ENCODE results near the gene ZNF891.

Gene ZNF891

DNA sequence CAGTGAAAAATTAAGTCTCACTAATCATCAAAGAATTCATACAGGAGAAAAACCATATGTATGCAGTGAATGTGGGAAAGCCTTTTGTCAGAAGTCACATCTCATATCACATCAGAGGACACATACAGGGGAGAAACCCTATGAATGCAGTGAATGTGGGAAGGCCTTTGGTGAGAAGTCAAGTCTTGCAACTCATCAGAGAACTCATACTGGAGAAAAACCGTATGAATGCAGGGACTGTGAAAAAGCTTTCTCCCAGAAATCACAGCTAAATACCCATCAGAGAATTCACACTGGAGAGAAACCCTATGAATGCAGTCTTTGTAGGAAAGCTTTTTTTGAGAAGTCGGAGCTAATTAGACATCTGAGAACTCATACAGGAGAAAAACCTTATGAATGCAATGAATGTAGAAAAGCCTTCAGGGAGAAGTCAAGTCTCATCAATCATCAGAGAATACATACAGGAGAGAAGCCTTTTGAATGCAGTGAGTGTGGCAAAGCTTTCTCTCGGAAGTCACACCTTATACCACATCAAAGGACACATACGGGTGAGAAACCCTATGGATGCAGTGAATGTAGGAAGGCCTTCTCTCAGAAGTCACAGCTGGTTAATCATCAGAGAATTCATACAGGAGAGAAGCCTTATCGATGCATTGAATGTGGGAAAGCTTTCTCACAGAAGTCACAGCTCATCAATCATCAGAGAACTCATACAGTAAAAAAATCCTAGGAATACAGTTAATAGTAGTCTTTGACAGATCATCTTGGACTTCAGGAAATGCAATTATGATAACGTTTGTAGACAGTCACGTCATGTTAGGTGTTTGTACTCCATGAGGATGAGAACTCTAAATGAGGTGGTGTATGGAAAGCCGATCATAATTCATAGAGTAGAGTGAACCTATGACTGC is 71.6 kb downstream of the ZNF891 start:
- no peak for DNase-seq

DNA sequence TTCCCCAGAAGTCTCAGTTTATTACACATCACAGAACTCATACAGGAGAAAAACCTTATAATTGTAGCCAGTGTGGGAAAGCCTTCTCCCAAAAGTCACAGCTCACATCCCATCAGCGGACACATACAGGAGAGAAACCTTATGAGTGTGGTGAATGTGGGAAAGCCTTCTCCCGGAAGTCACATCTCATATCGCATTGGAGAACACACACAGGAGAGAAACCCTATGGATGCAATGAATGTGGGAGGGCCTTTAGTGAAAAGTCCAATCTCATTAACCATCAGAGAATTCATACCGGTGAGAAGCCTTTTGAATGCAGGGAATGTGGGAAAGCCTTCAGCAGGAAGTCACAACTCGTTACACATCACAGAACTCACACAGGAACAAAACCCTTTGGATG is 72.6 kb downstream of the ZNF891 start:
- DNase-seq: no peak
